A673 (cell line): Measurements from ENCODE around the gene NCCRP1.

Source experiments
- CTCF ChIP-seq: fragments of 300-800, 200-600 bp; sonication (generic); conservative IDR thresholded peaks from 2 replicates; pipeline ENCODE4 v1.5.1; 2017; ENCODE audit warnings: low read depth, mild to moderate bottlenecking, antibody characterized with exemption, low read length, moderate library complexity, mixed read lengths
- EZH2 ChIP-seq: fragments of 200-600 bp; sonication (generic); IDR thresholded peaks from 2 replicates; pipeline ENCODE4 v1.6.1; 2017; ENCODE audit warnings: borderline replicate concordance, low read depth, mild to moderate bottlenecking, mixed read lengths, antibody characterized with exemption, low read length; ENCODE audit not compliant: poor library complexity, severe bottlenecking

- no peak for TF ChIP-seq CTCF
- TF ChIP-seq EZH2: no peak
Observed at GRCh38 chr19:39177110-39177699, 19.6 kb upstream of the NCCRP1 start.
